ENCODE data around the gene TGFB1I1.

The TGFB1I1 gene

DNA sequence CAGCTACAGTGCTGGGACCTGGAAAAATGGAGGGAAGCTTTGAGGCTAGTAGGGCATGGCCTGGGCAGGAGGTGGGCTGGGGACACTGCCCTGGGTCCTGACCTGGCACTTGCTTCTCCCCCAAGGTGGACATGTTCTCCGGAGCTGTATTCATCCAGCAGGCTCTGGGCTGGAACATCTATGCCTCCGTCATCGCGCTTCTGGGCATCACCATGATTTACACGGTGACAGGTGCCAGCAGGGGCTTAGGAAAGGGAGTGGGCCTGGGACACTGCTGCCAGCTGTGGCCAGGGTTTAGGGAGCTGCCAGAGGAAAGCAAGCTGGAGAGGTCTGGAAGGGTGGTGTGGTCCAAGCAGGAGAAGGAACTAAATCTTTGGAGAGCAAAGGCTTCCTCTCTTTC is 14.1 kb downstream of the TGFB1I1 start:
- POLR2A ChIA-PET (ENCODE audit: low non-redundant PET), result no interaction called here

GRCh38 chr16:31487071-31487719 is 15.2 kb downstream of the TGFB1I1 start:
- H3K27ac ChIP-seq, result peak overlapping the region; percentile 22; the same call in 1 of the 2 replicates
- ChIA-PET POLR2A (ENCODE audit: low non-redundant PET) (no interaction called here), CTCF (interaction anchor here (0.7 to 0.8 kb wide), 2 partner anchors 154 to 382 kb away, joined by 3 to 5 read pairs; no protein-coding TSS in a partner anchor)
- no peak for DNase-seq (ENCODE audit: low spot score)
- no peak for TF ChIP-seq CTCF (conservative IDR thresholded peaks at IDR 0.05; ENCODE audit: low read depth)

More for the DNA sequence above, 14.1 kb downstream of the TGFB1I1 start:
- no peak for DNase-seq (ENCODE audit: low spot score)
- TF ChIP-seq CTCF (conservative IDR thresholded peaks at IDR 0.05; ENCODE audit: low read depth), result no peak
- no peak overlapping the region for H3K27ac ChIP-seq
- CTCF ChIA-PET, result no interaction called here

- H3K27ac ChIP-seq, result peak overlapping the region; percentile 22; the same call in 1 of the 2 replicates
- DNase-seq (ENCODE audit: low spot score), result peak; percentile 65
- CTCF ChIA-PET, result interaction anchor here (0.8 to 1.2 kb wide), 3 partner anchors 16 to 381 kb away, joined by 3 read pairs; no protein-coding TSS in a partner anchor
- POLR2A ChIA-PET (ENCODE audit: low non-redundant PET), result interaction anchor here (0.5 kb wide), 1 partner anchor 449 kb away, joined by 3 read pairs; no protein-coding TSS in a partner anchor
- no peak for TF ChIP-seq CTCF (conservative IDR thresholded peaks at IDR 0.05; ENCODE audit: low read depth)
Measured at GRCh38 chr16:31487720-31488467, 15.9 kb downstream of the TGFB1I1 start.

DNA sequence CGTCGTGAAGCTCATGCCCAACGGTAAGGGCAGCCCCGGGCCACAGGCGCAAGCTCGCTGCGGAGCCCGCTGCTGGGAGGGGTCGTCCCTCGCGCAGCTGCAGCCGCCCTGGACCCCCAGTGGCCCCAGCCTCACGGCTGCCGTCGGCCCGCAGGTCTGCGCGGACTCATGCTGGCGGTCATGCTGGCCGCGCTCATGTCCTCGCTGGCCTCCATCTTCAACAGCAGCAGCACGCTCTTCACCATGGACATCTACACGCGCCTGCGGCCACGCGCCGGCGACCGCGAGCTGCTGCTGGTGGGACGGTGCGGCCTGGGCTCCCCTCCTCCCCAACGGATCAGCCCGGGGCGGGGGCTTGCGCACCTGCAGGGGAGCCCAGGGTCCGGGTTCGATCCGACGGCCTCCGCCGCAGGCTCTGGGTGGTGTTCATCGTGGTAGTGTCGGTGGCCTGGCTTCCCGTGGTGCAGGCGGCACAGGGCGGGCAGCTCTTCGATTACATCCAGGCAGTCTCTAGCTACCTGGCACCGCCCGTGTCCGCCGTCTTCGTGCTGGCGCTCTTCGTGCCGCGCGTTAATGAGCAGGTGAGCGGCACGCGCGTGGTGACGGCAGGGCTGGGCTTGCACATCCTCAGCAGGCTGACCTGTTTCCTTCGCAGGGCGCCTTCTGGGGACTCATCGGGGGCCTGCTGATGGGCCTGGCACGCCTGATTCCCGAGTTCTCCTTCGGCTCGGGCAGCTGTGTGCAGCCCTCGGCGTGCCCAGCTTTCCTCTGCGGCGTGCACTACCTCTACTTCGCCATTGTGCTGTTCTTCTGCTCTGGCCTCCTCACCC is 16.7 kb downstream of the TGFB1I1 start:
- H3K27ac ChIP-seq, result no peak overlapping the region
- ChIA-PET POLR2A (ENCODE audit: low non-redundant PET) (no interaction called here), CTCF (interaction anchor here (0.6 to 1.2 kb wide), 3 partner anchors 16 to 28 kb away, joined by 3 to 4 read pairs (median 3); no protein-coding TSS in a partner anchor)
- DNase-seq (ENCODE audit: low spot score), result no peak
- no peak for TF ChIP-seq CTCF (conservative IDR thresholded peaks at IDR 0.05; ENCODE audit: low read depth)

GRCh38 chr16:31489298-31489564 is 17.3 kb downstream of the TGFB1I1 start:
- POLR2A ChIA-PET (ENCODE audit: low non-redundant PET), result no interaction called here
- TF ChIP-seq CTCF (conservative IDR thresholded peaks at IDR 0.05; ENCODE audit: low read depth), result no peak
- H3K27ac ChIP-seq, result no peak overlapping the region
- CTCF ChIA-PET, result interaction anchor here (0.6 kb wide), 1 partner anchor 22 kb away, joined by 4 read pairs; no protein-coding TSS in a partner anchor
- no peak for DNase-seq (ENCODE audit: low spot score)
